ENCODE data around the gene HOXA2. TPM values are rescaled to one million over a fixed set of nuclear protein-coding genes. Genes with fewer than 3 reads are reported as not detected.

Gene HOXA2
- polyA plus RNA-seq, 1 donor (not counting 4 experiments of a cell fraction or from before 2014, with no cell fraction given), result 0.71 TPM

GRCh38 chr7:27128776-27129728 lies 26.6 kb upstream of the HOXA2 start:
- Histone ChIP-seq H3K36me3 (ENCODE audit: control insufficient read depth in 2 of 2, extremely low read depth in 1 of 2, insufficient read depth in 2 of 2, low read length in 2 of 2) (no peaks in the 10 kb centered on the region), H2AFZ (ENCODE audit: control insufficient read depth, low read length) (no peak overlapping the region), H3K79me2 (ENCODE audit: control insufficient read depth, insufficient read depth, low read length) (peaks cover 10% of the 10 kb centered on the region), H3K4me3 (ENCODE audit: control insufficient read depth in 2 of 3, extremely low read depth in 1 of 3, insufficient read depth in 2 of 3, low read depth in 1 of 3, low read length in 3 of 3) (peak overlapping the region in 1 of 3 experiments; percentile 53), H3K9me1 (ENCODE audit: control insufficient read depth, extremely low read depth, insufficient read depth, low read length) (no peaks in the 10 kb centered on the region), H3K9me3 (ENCODE audit: control insufficient read depth, low read depth, low read length) (no peaks in the 10 kb centered on the region), H3K27me3 (ENCODE audit: control insufficient read depth, extremely low read depth, insufficient read depth, low read length) (no peaks in the 10 kb centered on the region), H3K4me2 (ENCODE audit: control insufficient read depth, extremely low read depth, insufficient read depth, low read depth, low read length) (peak overlapping the region; percentile 72), H4K20me1 (ENCODE audit: control insufficient read depth, extremely low read depth, insufficient read depth, low read length) (no peaks in the 10 kb centered on the region), H3K4me1 (ENCODE audit: control insufficient read depth, extremely low read depth, insufficient read depth, low read length) (peaks cover 15% of the 10 kb centered on the region), H3K9ac (ENCODE audit: control insufficient read depth, extremely low read depth, insufficient read depth, low read length) (peak overlapping the region; percentile 77), H3K27ac (ENCODE audit: control insufficient read depth, insufficient read depth, low read length) (no peak overlapping the region)
- FAIRE-seq (no peak), DNase-seq (ENCODE audit: low read depth, low spot score) (no peak)
- TF ChIP-seq EZH2 (IDR thresholded peaks at IDR 0.05; ENCODE audit: low read length), result no peak
- TF ChIP-seq CTCF (optimal IDR thresholded peaks at IDR 0.05 in 1 of 3, IDR thresholded peaks at IDR 0.05 in 1 of 3, conservative IDR thresholded peaks at IDR 0.05 in 1 of 3; ENCODE audit: extremely low read depth in 1 of 3, insufficient read depth in 2 of 3, low read length in 3 of 3), result no peak
- dilution Hi-C loops (cut with MboI; ENCODE audit: extremely low pct_ligation_motif_present, low sequenced_read_pairs), result no loop called here

GRCh38 chr7:27128034-27128433 lies 25.6 kb upstream of the HOXA2 start:
- H2AFZ ChIP-seq (ENCODE audit: control insufficient read depth, low read length), result no peak overlapping the region
- FAIRE-seq, result no peak
- H3K4me2 ChIP-seq (ENCODE audit: control insufficient read depth, extremely low read depth, insufficient read depth, low read depth, low read length), result no peak overlapping the region
- no peaks in the 10 kb centered on the region for H3K27me3 ChIP-seq (ENCODE audit: control insufficient read depth, extremely low read depth, insufficient read depth, low read length)
- no peak overlapping the region for H3K4me3 ChIP-seq (ENCODE audit: control insufficient read depth in 2 of 3, extremely low read depth in 1 of 3, insufficient read depth in 2 of 3, low read depth in 1 of 3, low read length in 3 of 3)
- dilution Hi-C loops (cut with MboI; ENCODE audit: extremely low pct_ligation_motif_present, low sequenced_read_pairs), result no loop called here
- H3K9ac ChIP-seq (ENCODE audit: control insufficient read depth, extremely low read depth, insufficient read depth, low read length), result no peak overlapping the region
- no peak for TF ChIP-seq EZH2 (IDR thresholded peaks at IDR 0.05; ENCODE audit: low read length)
- no peak for TF ChIP-seq CTCF (optimal IDR thresholded peaks at IDR 0.05 in 1 of 3, IDR thresholded peaks at IDR 0.05 in 1 of 3, conservative IDR thresholded peaks at IDR 0.05 in 1 of 3; ENCODE audit: extremely low read depth in 1 of 3, insufficient read depth in 2 of 3, low read length in 3 of 3)
- H3K79me2 ChIP-seq (ENCODE audit: control insufficient read depth, insufficient read depth, low read length), result peaks cover 6% of the 10 kb centered on the region
- H3K9me1 ChIP-seq (ENCODE audit: control insufficient read depth, extremely low read depth, insufficient read depth, low read length), result no peaks in the 10 kb centered on the region
- peaks cover 6% of the 10 kb centered on the region for H3K4me1 ChIP-seq (ENCODE audit: control insufficient read depth, extremely low read depth, insufficient read depth, low read length)
- no peaks in the 10 kb centered on the region for H3K9me3 ChIP-seq (ENCODE audit: control insufficient read depth, low read depth, low read length)
- no peaks in the 10 kb centered on the region for H3K36me3 ChIP-seq (ENCODE audit: control insufficient read depth in 2 of 2, extremely low read depth in 1 of 2, insufficient read depth in 2 of 2, low read length in 2 of 2)
- H4K20me1 ChIP-seq (ENCODE audit: control insufficient read depth, extremely low read depth, insufficient read depth, low read length), result no peaks in the 10 kb centered on the region
- H3K27ac ChIP-seq (ENCODE audit: control insufficient read depth, insufficient read depth, low read length), result no peak overlapping the region
- DNase-seq (ENCODE audit: low read depth, low spot score), result no peak

Data from keratinocyte (primary cell).